HG02943 (cell line): ENCODE measurements around the gene TTC32.
"Not testable (repeated sequence)": the region's sequence is repeated elsewhere in the genome, so short reads cannot be mapped to it uniquely, and the experiment has no call there.

ENCODE experiments used
- ATAC-seq: cut with Tn5 transposase; IDR thresholded peaks from one replicate; pipeline ENCODE4 v1.9.1; 2021; ENCODE audit warnings: mild to moderate bottlenecking, low read depth, moderate library complexity; ENCODE audit not compliant: unreplicated experiment

Gene TTC32

GRCh38 chr2:19899985-19900930, 1.5 kb downstream of the TTC32 start:
- no peak for ATAC-seq

GRCh38 chr2:19898592-19899329, 3.0 kb downstream of the TTC32 start:
- ATAC-seq, result no peak

DNA sequence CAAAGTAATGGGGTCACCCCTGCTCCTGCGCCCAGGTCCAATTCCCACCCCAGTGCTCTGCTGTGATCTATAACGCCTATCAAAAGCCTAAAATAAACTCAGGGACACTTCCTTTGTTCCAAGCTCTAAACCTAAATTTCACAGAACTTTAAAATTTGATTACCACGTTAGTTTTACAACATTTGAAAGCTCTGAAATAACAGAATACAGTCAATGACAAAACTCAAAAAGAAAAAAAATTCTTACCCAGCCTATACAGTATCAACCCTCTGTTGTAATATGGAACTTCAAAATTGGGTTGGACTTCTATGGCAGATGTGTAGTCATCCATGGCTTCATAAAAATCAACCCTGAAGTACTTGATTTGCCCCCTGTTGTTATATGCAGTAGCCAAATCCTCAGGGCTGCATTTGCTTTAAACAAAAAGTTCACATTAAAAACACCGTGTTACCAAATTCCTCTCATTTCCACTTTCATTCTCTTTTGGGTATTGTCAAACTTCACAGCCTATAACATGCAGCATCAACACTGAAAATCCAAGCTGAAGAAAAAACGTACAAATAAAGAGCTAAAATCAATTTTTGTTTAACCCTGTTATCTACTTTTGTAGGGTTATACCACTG, 4.0 kb downstream of the TTC32 start:
- ATAC-seq, result no peak

- no peak for ATAC-seq
Observed at GRCh38 chr2:19895535-19895934, 6.2 kb downstream of the TTC32 start.

DNA sequence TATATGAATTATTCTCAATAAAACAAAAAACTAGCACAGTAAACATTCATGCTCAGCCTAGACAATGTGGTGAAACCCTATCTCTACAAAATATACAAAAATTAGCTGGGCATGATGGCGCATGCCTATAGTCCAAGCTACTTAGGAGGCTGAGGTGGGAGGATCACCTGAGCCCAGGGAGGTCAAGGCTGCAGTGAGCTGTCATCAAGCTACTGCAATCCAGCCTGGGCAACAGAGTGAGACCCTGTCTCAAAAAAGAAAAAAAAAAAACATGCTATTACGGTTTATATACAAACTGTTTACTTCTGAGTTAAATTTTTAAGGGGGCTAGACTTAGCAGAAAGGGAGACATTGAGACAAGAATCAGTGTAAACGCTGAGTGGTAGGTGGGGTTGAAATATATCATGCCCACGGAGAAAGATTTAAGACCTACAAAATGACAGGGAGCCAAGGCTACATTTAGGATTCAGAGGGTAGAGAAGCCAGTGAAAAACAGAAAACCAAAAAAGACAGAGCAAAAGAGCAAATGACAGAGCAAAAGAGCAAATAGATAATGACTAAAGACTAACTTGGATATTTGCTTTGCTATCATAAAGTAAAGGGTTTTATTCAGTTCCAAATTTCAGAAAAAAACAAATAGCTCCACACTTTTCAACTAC, 7.5 kb downstream of the TTC32 start:
- ATAC-seq, result no peak

GRCh38 chr2:19893520-19894133, 8.2 kb downstream of the TTC32 start:
- ATAC-seq, result peak; percentile 72

GRCh38 chr2:19891971-19892370, 9.8 kb downstream of the TTC32 start:
- ATAC-seq, result not testable (repeated sequence)

GRCh38 chr2:19890104-19890503, 11.7 kb downstream of the TTC32 start:
- no peak for ATAC-seq

DNA sequence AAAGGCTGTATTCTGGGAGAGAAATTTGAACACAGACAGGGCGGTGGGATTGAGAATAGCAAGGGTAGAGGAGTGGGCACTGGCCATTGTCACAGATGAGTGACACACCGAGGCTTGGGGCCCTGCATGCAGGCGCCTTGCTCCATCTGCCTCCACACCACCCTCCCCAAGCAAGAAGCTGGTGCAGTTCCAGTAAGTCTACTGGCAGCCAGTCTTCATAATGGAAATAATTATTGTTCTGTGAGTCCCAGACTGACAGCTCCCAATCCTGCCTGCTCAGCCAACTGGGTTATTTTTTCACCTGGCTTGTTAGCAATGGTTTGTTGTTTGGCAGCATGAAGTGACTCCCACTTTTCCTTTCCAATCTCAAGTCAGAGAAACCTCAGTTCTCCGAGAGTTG, 13.0 kb downstream of the TTC32 start:
- no peak for ATAC-seq

GRCh38 chr2:19887510-19887909, 14.3 kb downstream of the TTC32 start:
- ATAC-seq, result no peak

GRCh38 chr2:19886261-19886660, 15.5 kb downstream of the TTC32 start:
- ATAC-seq, result no peak

DNA sequence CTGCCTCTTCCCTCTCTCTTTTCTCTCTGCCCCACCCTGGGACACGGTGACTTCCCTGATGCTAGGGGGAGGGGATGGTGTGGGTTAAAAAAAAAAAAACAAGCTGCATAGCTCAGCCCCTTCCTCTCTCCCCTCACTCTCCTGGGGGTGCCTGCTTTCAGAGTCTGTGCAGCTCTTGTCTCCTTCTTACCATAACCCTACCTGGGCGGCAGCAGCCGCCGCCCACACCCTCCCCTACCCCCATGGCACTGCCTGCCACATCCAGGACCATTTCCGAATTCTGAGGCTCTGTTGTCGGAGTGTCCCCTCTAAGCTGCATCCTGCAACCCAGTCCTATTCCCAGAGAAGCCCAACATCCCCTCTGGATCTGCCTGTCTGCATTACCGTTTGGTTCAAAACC, 16.0 kb downstream of the TTC32 start:
- ATAC-seq, result no peak

DNA sequence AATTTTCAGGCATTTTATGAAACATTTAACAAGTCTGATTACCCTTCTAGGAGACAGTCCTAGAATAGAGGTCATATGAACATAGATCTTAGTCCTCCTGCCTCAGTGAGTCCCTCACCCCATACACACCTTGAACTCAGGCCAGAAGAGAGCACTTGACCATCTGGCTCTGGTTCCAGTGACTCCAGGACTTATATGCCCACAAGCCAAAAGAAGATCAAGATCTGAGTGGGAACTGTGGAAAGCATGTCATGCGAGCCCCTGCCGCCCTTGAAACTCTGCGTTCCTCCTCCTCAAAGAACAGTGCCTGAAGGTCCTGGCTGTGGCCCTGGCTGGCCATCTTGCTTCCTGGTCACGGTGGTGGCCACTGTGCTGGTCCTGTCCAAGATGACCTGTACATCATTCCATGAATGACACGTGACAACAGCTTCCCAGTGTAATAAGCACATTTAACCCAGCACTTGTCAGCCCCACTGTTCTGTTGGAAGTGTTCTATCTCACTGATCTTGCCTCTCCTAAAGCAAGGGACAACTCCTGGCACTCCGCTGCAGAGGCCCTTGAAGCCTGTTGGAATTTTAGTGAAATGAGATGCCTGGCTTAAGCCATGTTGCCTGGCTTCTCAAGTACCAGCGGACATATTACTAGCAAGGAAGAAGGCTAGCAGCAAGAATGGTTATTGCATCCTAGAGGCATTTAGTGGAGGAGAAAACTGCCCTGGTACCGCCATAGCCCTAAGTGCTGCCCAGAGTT, 17.6 kb downstream of the TTC32 start:
- ATAC-seq, result no peak

- no peak for ATAC-seq
Observed at GRCh38 chr2:19883486-19883885, 18.3 kb downstream of the TTC32 start.

GRCh38 chr2:19882286-19882685, 19.5 kb downstream of the TTC32 start:
- no peak for ATAC-seq

DNA sequence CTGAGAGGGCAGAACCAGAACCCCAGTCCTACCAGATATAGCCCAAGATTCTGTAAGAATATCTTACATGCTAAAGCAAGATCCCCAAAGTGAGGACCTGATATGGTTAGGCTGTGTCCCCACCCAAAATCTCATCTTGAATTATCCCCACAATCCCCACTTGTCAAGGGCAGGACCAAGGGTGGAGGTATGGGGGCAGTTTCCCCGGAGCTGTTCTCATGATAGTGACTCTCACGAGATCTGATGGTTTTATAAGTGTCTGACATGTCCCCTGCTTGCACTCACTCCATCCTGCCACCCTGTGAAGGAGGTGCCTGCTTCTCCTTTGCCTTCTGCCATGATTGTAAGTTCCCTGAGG, 19.9 kb downstream of the TTC32 start:
- no peak for ATAC-seq

GRCh38 chr2:19881221-19881907, 20.4 kb downstream of the TTC32 start:
- ATAC-seq, result no peak

DNA sequence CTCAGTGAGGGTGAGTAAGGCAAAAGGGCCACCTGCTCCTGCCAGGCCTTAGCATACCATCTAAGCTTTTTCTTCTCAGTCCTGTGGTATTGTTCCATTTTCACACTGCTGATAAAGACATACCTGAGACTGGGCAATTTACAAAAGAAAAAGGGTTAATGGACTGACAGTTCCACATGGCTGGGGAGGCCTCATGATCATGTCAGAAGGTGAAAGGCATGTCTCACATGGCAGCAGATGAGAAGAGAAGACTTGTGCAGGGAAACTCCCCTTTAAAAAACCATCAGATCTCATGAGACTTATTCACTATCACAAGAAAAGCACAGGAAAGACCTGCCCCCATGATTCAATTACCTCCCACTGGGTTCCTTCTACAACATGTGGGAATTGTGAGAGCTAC, 21.6 kb downstream of the TTC32 start:
- not testable (repeated sequence) for ATAC-seq

DNA sequence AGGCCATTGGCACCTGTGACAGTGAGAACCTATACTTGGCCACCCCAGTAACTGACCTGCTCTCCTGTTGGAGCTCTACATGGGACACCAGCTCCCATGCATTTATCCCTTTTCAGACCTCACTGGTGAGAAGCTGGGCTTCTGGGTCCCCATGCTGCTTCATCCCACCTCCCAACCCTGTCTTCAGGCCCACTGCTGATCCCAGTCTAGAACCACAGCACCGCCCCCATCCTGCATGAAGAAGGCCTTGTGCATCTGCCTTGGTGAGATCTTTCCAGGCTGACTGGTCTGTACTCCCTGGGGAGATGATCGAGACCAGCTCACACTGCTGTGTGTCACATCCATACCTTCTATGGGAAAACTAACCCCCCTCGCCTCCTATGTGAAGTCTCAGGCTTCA, 22.7 kb downstream of the TTC32 start:
- ATAC-seq, result no peak
